Activated CD4-positive, alpha-beta T cell treated with anti-CD3 and anti-CD28 coated beads, Interleukin-2, Interleukin-4, amounts not matched to agents 100 ng/mL and 50 ng/mL, durations not matched to agents 16 hours and 8 hours (primary cell): ENCODE results near the gene ANO3.
A peak's percentile ranks its signal among the peaks of the same experiment; 100 is the strongest.
"Not testable (repeated sequence)": the region's sequence is repeated elsewhere in the genome, so short reads cannot be mapped to it uniquely, and the experiment has no call there.

Experiments
- DNase-seq: peaks from one replicate; pipeline ENCODE4 v3.0.0-alpha.2; 2020; ENCODE audit warnings: low spot score

ANO3 gene

GRCh38 chr11:26626346-26626745 is 294.4 kb downstream of the ANO3 start:
- no peak for DNase-seq

- no peak for DNase-seq
Measured at GRCh38 chr11:26632691-26633159, 300.8 kb downstream of the ANO3 start.

- DNase-seq = not testable (repeated sequence)
Measured at GRCh38 chr11:26643314-26643713, 311.4 kb downstream of the ANO3 start.

GRCh38 chr11:26649884-26650283 is 318.0 kb downstream of the ANO3 start:
- peak; percentile 38 for DNase-seq

GRCh38 chr11:26651916-26652315 is 320.0 kb downstream of the ANO3 start:
- no peak for DNase-seq

- no peak for DNase-seq
Measured at GRCh38 chr11:26655287-26655686, 323.4 kb downstream of the ANO3 start.

GRCh38 chr11:26662916-26663315 is 331.0 kb downstream of the ANO3 start:
- DNase-seq = no peak

- DNase-seq = no peak
Measured at GRCh38 chr11:26665036-26665435, 333.1 kb downstream of the ANO3 start.

- DNase-seq = no peak
Measured at GRCh38 chr11:26665946-26666345, 334.0 kb downstream of the ANO3 start.

- DNase-seq = no peak
Measured at GRCh38 chr11:26675233-26675928, 343.5 kb downstream of the ANO3 start.

- no peak for DNase-seq
Measured at GRCh38 chr11:26676641-26677040, 344.7 kb downstream of the ANO3 start.

GRCh38 chr11:26677566-26677965 is 345.6 kb downstream of the ANO3 start:
- no peak for DNase-seq

GRCh38 chr11:26687351-26687750 is 355.4 kb downstream of the ANO3 start:
- no peak for DNase-seq

- DNase-seq = no peak
Measured at GRCh38 chr11:26688701-26689100, 356.8 kb downstream of the ANO3 start.

GRCh38 chr11:26696330-26696729 is 364.4 kb downstream of the ANO3 start:
- no peak for DNase-seq

- DNase-seq = no peak
Measured at GRCh38 chr11:26698224-26698623, 366.3 kb downstream of the ANO3 start.

- no peak for DNase-seq
Measured at GRCh38 chr11:26700574-26701235, 368.8 kb downstream of the ANO3 start.

- no peak for DNase-seq
Measured at GRCh38 chr11:26702406-26702805, 370.5 kb downstream of the ANO3 start.

GRCh38 chr11:26703411-26704191 is 371.7 kb downstream of the ANO3 start:
- no peak for DNase-seq

- no peak for DNase-seq
Measured at GRCh38 chr11:26704249-26704648, 372.3 kb downstream of the ANO3 start.

- no peak for DNase-seq
Measured at GRCh38 chr11:26706181-26706580, 374.3 kb downstream of the ANO3 start.

GRCh38 chr11:26708736-26709456 is 377.0 kb downstream of the ANO3 start:
- DNase-seq = no peak
